Activated CD4-positive, CD25-positive, alpha-beta regulatory T cell treated with anti-CD3 and anti-CD28 coated beads, Interleukin-2, amount 50 U/mL, for 24 hours (primary cell): ENCODE data around the gene ST6GALNAC6.
"Not testable (repeated sequence)": the region's sequence is repeated elsewhere in the genome, so short reads cannot be mapped to it uniquely, and the experiment has no call there.

Source experiments
- ATAC-seq, 2 donors: fragments of 150-1000 bp; cut with Tn5 transposase; one replicate each; pipeline ENCODE4 v1.10.0; 2021; ENCODE audit warnings: mild to moderate bottlenecking in 1 of 2, moderate library complexity in 1 of 2

The ST6GALNAC6 gene

GRCh38 chr9:127871531-127871930 is 27.9 kb downstream of the ST6GALNAC6 start:
- ATAC-seq: no peak

DNA sequence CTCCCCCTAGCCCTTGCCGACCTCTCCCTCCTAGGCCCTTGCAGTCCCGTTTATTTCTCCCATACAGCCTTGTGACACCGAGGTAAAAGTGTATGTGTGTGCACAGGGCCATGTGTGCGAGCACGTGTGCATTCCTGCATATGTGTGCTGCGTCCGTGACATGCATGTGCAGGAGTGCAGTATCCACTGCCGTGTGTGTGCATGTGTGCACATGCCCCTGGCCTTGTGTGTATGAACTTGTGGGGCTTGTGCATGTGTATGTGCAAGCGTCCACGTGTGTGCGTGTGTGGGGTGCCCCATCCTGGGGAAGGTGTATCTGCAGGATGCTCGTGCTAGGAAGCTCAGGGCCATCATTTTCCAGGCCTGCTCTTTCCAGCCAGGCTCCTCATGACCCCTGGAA is 28.5 kb downstream of the ST6GALNAC6 start:
- no peak for ATAC-seq

- not testable (repeated sequence) for ATAC-seq
Observed at GRCh38 chr9:127870153-127870491, 29.3 kb downstream of the ST6GALNAC6 start.

DNA sequence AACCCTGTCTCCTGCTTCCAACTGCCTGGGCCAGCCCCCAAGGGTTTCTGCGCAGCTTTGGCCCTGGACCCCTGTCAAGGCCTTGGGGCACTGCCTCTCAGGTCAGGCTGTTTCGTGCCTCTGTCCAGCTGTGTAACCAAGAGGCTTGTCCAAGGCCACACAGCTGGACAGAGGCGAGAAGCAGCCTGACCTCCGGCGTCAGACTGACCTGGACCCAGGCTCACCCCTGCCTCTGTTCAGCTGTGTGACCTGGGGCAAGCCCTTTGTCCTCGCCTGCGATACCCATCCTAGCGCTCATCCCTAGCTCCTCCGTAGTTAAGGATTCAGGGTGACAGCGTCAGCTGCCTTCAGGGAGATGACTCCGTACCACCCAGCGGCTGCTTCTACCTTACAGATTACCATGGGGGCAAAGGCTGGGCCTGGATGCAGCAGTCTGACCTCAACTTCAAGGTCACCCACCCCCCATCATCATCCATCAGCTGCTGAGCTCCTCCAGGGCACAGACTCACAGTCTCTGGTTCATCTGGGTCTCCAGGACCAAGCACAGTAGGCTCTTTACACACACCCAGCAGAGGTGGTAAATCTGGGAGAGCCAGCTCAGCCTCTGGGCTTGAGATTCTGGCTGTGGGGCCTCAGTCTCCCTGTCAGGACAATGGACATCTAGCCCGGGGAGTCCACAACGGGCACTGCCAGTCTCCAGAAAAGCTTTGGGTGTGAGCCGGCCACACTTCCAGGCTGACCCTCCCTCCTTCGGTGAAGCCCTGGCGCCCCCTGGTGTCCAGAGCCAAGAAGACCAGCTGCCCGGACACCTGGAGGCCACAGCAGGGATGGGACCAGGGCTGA is 29.9 kb downstream of the ST6GALNAC6 start:
- ATAC-seq: peak; percentile 72 to 79

GRCh38 chr9:127868278-127868902 is 31.0 kb downstream of the ST6GALNAC6 start:
- ATAC-seq: no peak

DNA sequence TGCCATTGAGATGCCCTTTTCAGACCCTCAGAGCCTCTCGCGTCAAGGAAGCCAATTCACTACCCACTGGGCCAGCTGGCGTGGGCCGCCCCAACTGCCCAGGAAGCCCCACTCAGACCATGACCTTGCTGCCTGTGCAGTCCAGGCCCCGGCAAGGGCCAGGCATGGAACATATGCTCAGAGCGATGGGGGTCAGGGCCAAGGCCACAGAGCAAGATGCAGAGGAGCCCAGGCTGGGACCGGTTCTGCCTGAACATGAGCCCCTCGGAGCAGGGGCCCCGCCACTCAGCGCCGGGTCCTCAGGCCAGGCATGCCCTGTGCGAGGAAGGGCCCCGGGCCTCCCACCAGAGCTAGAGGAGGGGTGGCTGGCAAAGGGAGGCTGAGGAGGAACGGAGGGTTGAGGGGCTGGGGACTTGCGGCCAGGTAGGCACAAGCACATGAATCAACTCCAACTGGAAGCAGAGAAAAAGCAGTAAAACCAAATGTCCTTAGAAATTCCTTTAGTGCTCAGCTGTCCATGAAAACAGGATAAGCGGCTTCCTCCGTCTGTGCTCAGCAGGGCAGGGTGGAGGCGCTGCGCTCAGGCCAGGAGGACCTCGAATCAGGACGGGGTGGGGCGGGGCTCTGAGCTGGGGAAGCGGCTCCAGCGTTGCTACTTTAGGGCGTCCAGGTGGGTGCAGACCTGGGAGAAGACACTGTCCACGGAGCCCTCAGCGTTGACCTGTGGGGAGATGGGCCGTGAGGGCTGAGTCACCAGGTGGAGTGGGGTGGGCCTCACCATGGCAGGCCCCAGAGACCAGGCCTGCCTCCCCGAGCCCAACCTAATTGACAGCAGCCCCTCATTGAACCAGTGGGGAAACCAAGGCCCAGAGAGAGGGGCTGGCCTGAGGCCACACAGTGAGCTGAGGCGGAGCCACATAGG is 31.8 kb downstream of the ST6GALNAC6 start:
- ATAC-seq: no peak

DNA sequence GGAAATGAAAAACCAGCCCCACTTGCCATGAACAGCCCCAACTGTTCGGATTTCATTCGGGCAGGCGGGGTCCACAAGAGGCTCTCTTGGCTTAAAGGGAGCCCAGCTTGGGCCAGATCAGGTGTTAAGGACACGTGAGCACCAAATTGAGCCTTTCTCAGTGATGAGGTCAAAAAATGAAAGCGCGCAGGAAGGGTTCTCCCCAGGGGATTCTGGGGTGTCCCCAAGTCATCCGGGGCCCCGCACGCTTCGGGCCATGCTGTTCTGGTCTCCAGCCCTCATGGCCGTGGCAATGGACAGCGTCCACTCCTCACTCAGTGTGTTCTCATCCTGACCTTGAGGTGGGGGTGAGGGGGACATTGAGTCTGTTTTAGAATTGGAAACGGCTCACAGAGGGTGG is 32.9 kb downstream of the ST6GALNAC6 start:
- no peak for ATAC-seq

DNA sequence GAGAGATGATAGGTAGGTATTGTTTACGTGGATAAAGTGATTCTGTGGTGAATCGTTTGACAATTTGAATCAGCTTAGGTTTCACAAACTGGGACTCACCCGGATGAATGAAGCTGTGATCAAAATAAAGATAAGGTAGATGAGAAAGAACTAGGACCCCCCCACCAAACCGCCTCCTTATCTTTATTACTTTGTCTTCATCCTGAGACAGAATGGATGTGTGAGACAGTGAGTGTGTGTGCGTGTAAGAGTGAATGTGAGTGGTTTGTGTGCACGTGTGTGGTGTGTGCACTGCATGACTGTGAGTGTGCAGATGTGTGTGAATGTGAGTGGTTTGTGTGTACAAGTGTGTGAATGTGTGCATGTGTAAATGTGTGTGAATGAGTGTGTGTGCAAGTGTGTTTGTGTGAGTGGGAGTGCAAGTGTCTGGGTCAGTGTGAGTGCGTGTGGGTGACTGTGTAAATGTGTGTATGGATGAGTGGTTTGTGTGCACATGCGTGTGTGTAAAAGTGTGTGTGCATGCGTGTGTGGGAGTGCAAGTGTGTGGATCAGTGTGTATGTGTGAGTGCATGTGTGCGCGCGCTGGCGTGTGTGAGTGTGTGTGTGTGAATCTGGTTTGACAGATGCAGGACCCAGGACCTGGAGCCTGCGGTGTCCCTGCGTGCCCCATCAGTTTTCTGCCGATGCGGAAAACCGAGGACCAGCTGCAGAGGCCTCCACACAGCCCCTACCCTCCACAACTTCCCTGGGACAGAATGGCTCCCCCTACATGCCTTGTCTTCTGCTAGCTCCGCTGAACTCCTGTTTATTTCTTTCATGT is 33.5 kb downstream of the ST6GALNAC6 start:
- peak; percentile 33 to 53 for ATAC-seq

GRCh38 chr9:127863191-127863621 is 36.2 kb downstream of the ST6GALNAC6 start:
- no peak for ATAC-seq

- peak; percentile 33 to 37 for ATAC-seq
Observed at GRCh38 chr9:127862075-127863011, 37.1 kb downstream of the ST6GALNAC6 start.

- ATAC-seq: no peak
Observed at GRCh38 chr9:127860779-127861178, 38.6 kb downstream of the ST6GALNAC6 start.

DNA sequence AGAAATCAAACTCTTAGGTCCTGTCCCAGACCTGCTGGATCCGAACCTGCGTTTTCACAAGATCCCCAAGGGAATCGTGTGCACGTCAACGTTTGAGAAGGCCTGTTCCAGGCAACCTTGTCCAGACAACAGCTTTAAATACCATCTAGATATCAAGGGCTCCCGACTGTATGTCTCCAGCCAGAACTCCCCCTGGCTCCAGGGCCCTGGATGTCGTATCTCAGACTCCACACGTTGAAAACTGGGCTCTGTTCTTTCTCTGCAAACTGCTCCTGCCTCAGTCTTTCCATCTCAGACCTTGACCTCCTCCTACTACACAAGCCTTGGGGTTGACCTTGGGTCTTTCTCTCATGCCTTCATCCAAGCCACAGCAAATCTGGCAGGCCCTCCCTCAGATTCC is 39.1 kb downstream of the ST6GALNAC6 start:
- ATAC-seq: no peak

DNA sequence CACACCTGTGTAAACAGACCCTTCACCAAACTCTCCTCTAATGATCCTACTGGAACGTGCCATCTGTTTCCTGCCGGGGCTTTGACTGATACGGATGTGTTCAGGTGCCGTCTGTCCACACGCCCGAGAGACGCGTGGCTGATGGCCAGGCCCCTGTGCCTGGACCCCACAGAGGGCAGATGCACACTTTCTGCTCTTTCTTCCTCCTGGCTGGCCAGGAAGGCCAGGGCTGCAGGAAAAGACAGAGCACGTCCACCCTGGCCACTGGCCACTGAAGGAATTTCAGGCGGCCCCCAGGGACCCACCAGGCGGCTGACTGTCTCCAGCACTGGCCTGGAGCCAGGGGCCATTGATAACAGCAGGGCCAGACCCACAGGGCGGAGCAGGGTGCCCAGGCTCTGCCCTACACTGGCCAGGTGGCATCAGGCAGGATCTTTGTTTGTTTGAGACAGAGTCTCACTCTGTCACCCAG is 41.3 kb downstream of the ST6GALNAC6 start:
- no peak for ATAC-seq

GRCh38 chr9:127857278-127857677 is 42.1 kb downstream of the ST6GALNAC6 start:
- no peak for ATAC-seq

GRCh38 chr9:127856729-127857116 is 42.7 kb downstream of the ST6GALNAC6 start:
- no peak for ATAC-seq

GRCh38 chr9:127856094-127856728 is 43.2 kb downstream of the ST6GALNAC6 start:
- no peak for ATAC-seq

- ATAC-seq: no peak
Observed at GRCh38 chr9:127855522-127855921, 43.9 kb downstream of the ST6GALNAC6 start.

DNA sequence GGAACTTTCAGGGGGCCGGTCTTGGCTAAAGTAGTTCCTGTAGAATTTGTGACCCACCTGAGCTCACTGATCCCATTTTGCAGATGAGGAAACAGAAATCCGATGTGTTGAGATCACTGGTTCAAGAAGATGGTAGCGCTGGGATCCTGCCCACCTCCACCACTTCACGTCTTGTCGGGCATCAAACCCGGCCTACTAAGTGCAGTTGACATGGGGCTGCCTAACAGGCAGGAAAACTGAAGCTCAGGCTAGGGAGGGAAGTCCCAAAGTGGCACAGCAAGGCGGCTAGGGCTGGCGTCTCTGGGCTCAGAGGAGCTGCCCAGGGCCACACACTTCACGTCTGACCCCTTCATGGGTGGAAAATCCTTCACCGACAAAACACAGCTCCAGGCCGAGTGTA is 44.4 kb downstream of the ST6GALNAC6 start:
- no peak for ATAC-seq

- peak in 1 of 2 donors; percentile 42 for ATAC-seq
Observed at GRCh38 chr9:127854184-127854806, 45.1 kb downstream of the ST6GALNAC6 start, which contains the start of gene ENG. Gene ENG, minus strand, starts transcription at chr9:127854658. Its CDS starts 303 bp downstream, at chr9:127854355.
